ENCODE data around the gene RFC2. TPM values are rescaled to one million over a fixed set of nuclear protein-coding genes. Genes with fewer than 3 reads are reported as not detected.
"Not testable (repeated sequence)": the region's sequence is repeated elsewhere in the genome, so short reads cannot be mapped to it uniquely, and the experiment has no call there.

Gene RFC2
- total RNA-seq, 6 donors from 2014 or later: 9.5 to 19.4 (median 14.0) TPM

- DNase-seq (no peak), ATAC-seq (ENCODE audit: low FRiP score in 2 of 2) (no peak)
- no peaks in the 10 kb centered on the region for H3K4me1 ChIP-seq
- H3K27me3 ChIP-seq: no peaks in the 10 kb centered on the region
- no peaks in the 10 kb centered on the region for H3K36me3 ChIP-seq
- no peak overlapping the region for H3K4me3 ChIP-seq
- no peaks in the 10 kb centered on the region for H3K9me3 ChIP-seq
- TF ChIP-seq CTCF (IDR thresholded peaks at IDR 0.05): no peak
- TF ChIP-seq POLR2A (IDR thresholded peaks at IDR 0.05): no peak
- TF ChIP-seq POLR2AphosphoS5 (IDR thresholded peaks at IDR 0.05): no peak
- no peak for TF ChIP-seq EP300 (IDR thresholded peaks at IDR 0.05)
- no peak overlapping the region for H3K27ac ChIP-seq
- 82 to 86% methylated on average over 20 of the region's 20 CpGs for WGBS, 2 donors
Observed at GRCh38 chr7:74262639-74263398, 8.6 kb upstream of the RFC2 start.

GRCh38 chr7:74258639-74259038, 4.4 kb upstream of the RFC2 start:
- Histone ChIP-seq H3K4me1 (peaks cover 12 to 23% (median 17%) of the 10 kb centered on the region in 4 donors), H3K27me3 (no peaks in the 10 kb centered on the region), H3K4me3 (no peak overlapping the region), H3K9me3 (no peaks in the 10 kb centered on the region), H3K27ac (no peak overlapping the region), H3K36me3 (no peaks in the 10 kb centered on the region)
- WGBS, 2 donors: 72 to 74% methylated on average over 9 of the region's 9 CpGs
- ATAC-seq (ENCODE audit: low FRiP score in 2 of 2) (no peak), DNase-seq (no peak)
- TF ChIP-seq POLR2A (IDR thresholded peaks at IDR 0.05): no peak
- TF ChIP-seq POLR2AphosphoS5 (IDR thresholded peaks at IDR 0.05): no peak
- no peak for TF ChIP-seq CTCF (IDR thresholded peaks at IDR 0.05)
- TF ChIP-seq EP300 (IDR thresholded peaks at IDR 0.05): no peak

- no peaks in the 10 kb centered on the region for H3K9me3 ChIP-seq
- TF ChIP-seq EP300 (IDR thresholded peaks at IDR 0.05) (no peak), POLR2A (IDR thresholded peaks at IDR 0.05) (no peak), CTCF (IDR thresholded peaks at IDR 0.05) (no peak)
- DNase-seq (no peak), ATAC-seq (ENCODE audit: low FRiP score in 2 of 2) (no peak)
- H3K4me1 ChIP-seq: peaks cover 21 to 33% (median 27%) of the 10 kb centered on the region in 4 donors
- H3K36me3 ChIP-seq: no peaks in the 10 kb centered on the region
- no peak overlapping the region for H3K4me3 ChIP-seq
- H3K27me3 ChIP-seq: no peaks in the 10 kb centered on the region
- WGBS, 2 donors: 76 to 77% methylated on average over 12 of the region's 12 CpGs
- peak overlapping the region in 2 of 4 donors; percentile 16 to 64 for H3K27ac ChIP-seq
Observed at GRCh38 chr7:74256491-74257408, 2.6 kb upstream of the RFC2 start.

- Histone ChIP-seq H3K4me1 (peaks cover 21 to 33% (median 27%) of the 10 kb centered on the region in 4 donors), H3K4me3 (peak overlapping the region in 3 of 4 donors; percentile 73 to 91 (median 84)), H3K36me3 (peaks cover 0 to 12% (median 4%) of the 10 kb centered on the region in 4 donors), H3K27ac (peak overlapping the region; percentile 87 to 94 (median 92))
- DNase-seq; H3K9me3 ChIP-seq; H3K27me3 ChIP-seq; ATAC-seq (ENCODE audit: low FRiP score in 2 of 2): not testable (repeated sequence)
- 86 to 87% methylated on average over 6 of the region's 6 CpGs for WGBS, 2 donors
Observed at GRCh38 chr7:74255461-74255860, 1.3 kb upstream of the RFC2 start.

GRCh38 chr7:74254858-74255379, 720 bp upstream of the RFC2 start:
- H3K9me3 ChIP-seq: no peaks in the 10 kb centered on the region
- H3K36me3 ChIP-seq: peaks cover under 1 to 17% (median 10%) of the 10 kb centered on the region in 4 donors
- ATAC-seq (ENCODE audit: low FRiP score in 2 of 2): no peak
- peak overlapping the region; percentile 62 to 91 (median 78) for H3K4me3 ChIP-seq
- TF ChIP-seq CTCF (IDR thresholded peaks at IDR 0.05) (no peak), POLR2A (IDR thresholded peaks at IDR 0.05) (no peak), EP300 (IDR thresholded peaks at IDR 0.05) (no peak), POLR2AphosphoS5 (IDR thresholded peaks at IDR 0.05) (no peak)
- DNase-seq: no peak
- H3K27me3 ChIP-seq: no peaks in the 10 kb centered on the region
- H3K4me1 ChIP-seq: peaks cover 21 to 33% (median 27%) of the 10 kb centered on the region in 4 donors
- WGBS, 2 donors: 14 to 22% methylated on average over 12 to 20 of the region's 20 CpGs
- H3K27ac ChIP-seq: peak overlapping the region; percentile 87 to 94 (median 92)

Data from upper lobe of left lung (tissue), 6 donors.